Myocyte (in vitro differentiated cells): Measurements from ENCODE around the gene GNAZ. TPM values are rescaled to one million over a fixed set of nuclear protein-coding genes. Genes with fewer than 3 reads are reported as not detected.

Experiments used
- total RNA-seq: library from RNA; depleted of rRNA; stranded (reverse); fragments of >200 nt; gene quantifications from 2 replicates; pipeline ENCODE4 v1.2.3, GENCODE V29; 2014

The GNAZ gene
- total RNA-seq, 1 donor from 2014 or later = 9.1 TPM

Other genes with a start within 250 kb of the GNAZ start
- gene IGLL5, start 182.7 kb upstream of the GNAZ start, total RNA-seq = not detected in 2 replicates
- not detected in 2 replicates for gene RSPH14, start 71.5 kb downstream of the GNAZ start, total RNA-seq
- 0.08 and 0.21 TPM in 2 replicates for gene RAB36, start 75.0 kb downstream of the GNAZ start, total RNA-seq
- gene BCR, start 110.0 kb downstream of the GNAZ start, total RNA-seq = 18.1 and 42.0 TPM in 2 replicates